OCI-LY7 (cell line): ENCODE results near the gene KRT13. TPM values are rescaled to one million over a fixed set of nuclear protein-coding genes. Genes with fewer than 3 reads are reported as not detected.
A peak's percentile ranks its signal among the peaks of the same experiment; 100 is the strongest.

Experiments
- BruUV-seq: library from RNA; stranded (reverse); fragments of 400-500 nt; replicated peaks from 2 replicates; lab custom pipeline; 2021; lab: Mats Ljungman, UMichigan
- CTCF ChIA-PET: fragments of 300-600 bp; sonication (Branson Sonifier 250); formaldehyde crosslinking; loops from one replicate; lab custom pipeline; 2022; ENCODE audit warnings: antibody characterized with exemption; ENCODE audit not compliant: unreplicated experiment; lab: Charles Lee
- POLR2A ChIA-PET: fragments of 300-600 bp; sonication (Branson Sonifier 250); formaldehyde crosslinking; loops from one replicate; lab custom pipeline; 2022; ENCODE audit warnings: antibody characterized with exemption; lab: Charles Lee
- DNase-seq: peaks from one replicate; pipeline ENCODE4 v3.0.0-alpha.2; 2015; ENCODE audit warnings: low spot score
- H2AFZ ChIP-seq: fragments of 200-600 bp; sonication (generic), shearing (Covaris generic); 2 replicates; pipeline ENCODE4 v1.6.1; 2014; ENCODE audit warnings: mild to moderate bottlenecking, antibody characterized with exemption, low read length, moderate library complexity
- H3K27ac ChIP-seq: fragments of 200-600 bp; sonication (generic); 2 replicates; pipeline ENCODE4 v1.5.1; 2014; ENCODE audit warnings: mixed run types, low read depth, mild to moderate bottlenecking, moderate library complexity, low read length, inconsistent platforms; ENCODE audit not compliant: poor library complexity, severe bottlenecking
- H3K36me3 ChIP-seq: fragments of 200-600 bp; sonication (generic); 2 replicates; pipeline ENCODE4 v1.6.1; 2014; ENCODE audit warnings: mild to moderate bottlenecking, antibody characterized with exemption, low read length, moderate library complexity, mixed read lengths; ENCODE audit not compliant: insufficient read depth
- H3K4me1 ChIP-seq: fragments of 200-600 bp; sonication (generic); 2 replicates; pipeline ENCODE4 v1.5.1; 2014; ENCODE audit warnings: mild to moderate bottlenecking, low read length; ENCODE audit not compliant: insufficient read depth, poor library complexity, severe bottlenecking
- H3K4me2 ChIP-seq: fragments of 200-600 bp; sonication (generic); 2 replicates; pipeline ENCODE4 v1.6.1; 2014; ENCODE audit warnings: mild to moderate bottlenecking, low read length
- H3K4me3 ChIP-seq: fragments of 200-600 bp; sonication (generic); 2 replicates; pipeline ENCODE4 v1.5.1; 2014; ENCODE audit warnings: mild to moderate bottlenecking, low read depth, low read length; ENCODE audit not compliant: poor library complexity, severe bottlenecking
- H3K79me2 ChIP-seq: fragments of 200-600 bp; sonication (generic); 2 replicates; pipeline ENCODE4 v1.6.1; 2016; ENCODE audit warnings: low read depth, mild to moderate bottlenecking, low read length, moderate library complexity, mixed read lengths; ENCODE audit not compliant: insufficient read depth
- H3K9me2 ChIP-seq: fragments of 200-600 bp; sonication (generic); 2 replicates; pipeline ENCODE4 v1.6.1; 2016; ENCODE audit warnings: mild to moderate bottlenecking, low read length, mixed read lengths; ENCODE audit not compliant: insufficient read depth
- H3K9me3 ChIP-seq: fragments of 200-600 bp; sonication (generic); 2 replicates; pipeline ENCODE4 v1.6.1; 2014; ENCODE audit warnings: mild to moderate bottlenecking, mixed run types, low read length, mixed read lengths
- H4K20me1 ChIP-seq: fragments of 200-600 bp; sonication (generic); 2 replicates; pipeline ENCODE4 v1.6.1; 2014; ENCODE audit warnings: mild to moderate bottlenecking, antibody characterized with exemption, low read length, moderate library complexity, mixed read lengths; ENCODE audit not compliant: insufficient read depth
- EZH2phosphoT487 ChIP-seq: fragments of 200-600 bp; sonication (generic); IDR thresholded peaks from 2 replicates; pipeline ENCODE4 v1.6.1; 2018; ENCODE audit warnings: low read depth, borderline replicate concordance, mild to moderate bottlenecking, mixed run types, antibody characterized with exemption, low read length, moderate library complexity, mixed read lengths
- intact Hi-C: fragments of 100-400 bp; cut with micrococcal nuclease; formaldehyde crosslinking; loops from one replicate; pipeline ENCODE4 v1.10.0; 2022; ENCODE audit not compliant: unreplicated experiment
- total RNA-seq, 2 experiments: library from RNA; depleted of rRNA in 1 of 2; stranded (reverse); fragments of >200 nt in 1 of 2; shearing (Covaris generic) in 1 of 2; gene quantifications; 2 replicates each; pipeline ENCODE4 v1.2.3, GENCODE V29; 2014 to 2022
- TF ChIP-seq, protein P1 (sequence below): fragments of 200-600 bp; sonication (generic); conservative IDR thresholded peaks from 2 replicates; pipeline ENCODE4 v1.5.1; 2014; ENCODE audit warnings: mild to moderate bottlenecking, antibody characterized with exemption, low read length, moderate library complexity, mixed read lengths

KRT13 gene
- total RNA-seq, 2 experiments from 2014 or later, result not detected

DNA sequence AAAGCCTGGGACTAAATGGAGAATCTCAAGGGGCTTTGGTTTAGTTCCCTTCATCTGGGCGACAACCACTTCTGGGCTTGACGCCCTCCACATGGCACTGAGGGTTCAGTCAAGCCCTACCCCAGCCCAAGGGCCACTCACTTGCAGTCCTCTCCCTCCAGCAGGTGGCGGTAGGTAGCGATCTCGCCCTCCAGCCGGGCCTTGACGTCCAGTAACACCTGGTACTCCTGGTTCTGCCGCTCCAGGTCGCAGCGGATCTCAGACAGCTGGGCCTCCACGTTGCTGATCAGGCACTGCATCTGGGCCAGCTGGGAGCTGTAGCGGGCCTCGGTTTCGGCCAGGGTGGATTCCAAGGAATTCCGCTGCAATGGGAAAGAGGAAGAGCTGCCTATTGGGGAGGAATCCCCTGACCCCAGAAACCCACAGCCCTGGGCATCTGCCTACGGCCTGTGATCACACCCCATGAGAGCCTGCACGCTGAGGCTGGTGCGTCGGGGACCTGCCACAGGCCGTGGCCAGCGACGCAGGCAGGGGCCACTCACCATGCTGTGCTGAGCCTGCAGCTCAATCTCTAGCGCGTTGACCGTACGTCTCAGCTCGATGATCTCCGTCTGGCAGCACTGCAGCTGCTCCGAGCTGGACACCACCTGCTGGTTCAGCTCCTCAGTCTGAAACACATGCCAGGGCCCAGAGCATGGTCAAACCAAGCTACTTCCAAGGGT is 18.4 kb downstream of the KRT13 start:
- no peak overlapping the region for H2AFZ ChIP-seq
- no peak overlapping the region for H3K4me3 ChIP-seq
- H3K4me2 ChIP-seq, result no peak overlapping the region
- no peaks in the 10 kb centered on the region for H3K4me1 ChIP-seq
- POLR2A ChIA-PET, result interaction anchor here (0.6 kb wide), 1 partner anchor 39 kb away, joined by 4 read pairs; no protein-coding TSS in a partner anchor
- H3K27ac ChIP-seq, result no peak overlapping the region
- no peaks in the 10 kb centered on the region for H3K79me2 ChIP-seq
- H3K9me2 ChIP-seq, result no peaks in the 10 kb centered on the region
- CTCF ChIA-PET, result no interaction called here
- TF ChIP-seq EZH2phosphoT487, result no peak
- TF ChIP-seq, protein P1, sequence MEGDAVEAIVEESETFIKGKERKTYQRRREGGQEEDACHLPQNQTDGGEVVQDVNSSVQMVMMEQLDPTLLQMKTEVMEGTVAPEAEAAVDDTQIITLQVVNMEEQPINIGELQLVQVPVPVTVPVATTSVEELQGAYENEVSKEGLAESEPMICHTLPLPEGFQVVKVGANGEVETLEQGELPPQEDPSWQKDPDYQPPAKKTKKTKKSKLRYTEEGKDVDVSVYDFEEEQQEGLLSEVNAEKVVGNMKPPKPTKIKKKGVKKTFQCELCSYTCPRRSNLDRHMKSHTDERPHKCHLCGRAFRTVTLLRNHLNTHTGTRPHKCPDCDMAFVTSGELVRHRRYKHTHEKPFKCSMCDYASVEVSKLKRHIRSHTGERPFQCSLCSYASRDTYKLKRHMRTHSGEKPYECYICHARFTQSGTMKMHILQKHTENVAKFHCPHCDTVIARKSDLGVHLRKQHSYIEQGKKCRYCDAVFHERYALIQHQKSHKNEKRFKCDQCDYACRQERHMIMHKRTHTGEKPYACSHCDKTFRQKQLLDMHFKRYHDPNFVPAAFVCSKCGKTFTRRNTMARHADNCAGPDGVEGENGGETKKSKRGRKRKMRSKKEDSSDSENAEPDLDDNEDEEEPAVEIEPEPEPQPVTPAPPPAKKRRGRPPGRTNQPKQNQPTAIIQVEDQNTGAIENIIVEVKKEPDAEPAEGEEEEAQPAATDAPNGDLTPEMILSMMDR, result peak; percentile 78
- DNase-seq, result peak; percentile 35
- no peaks in the 10 kb centered on the region for H4K20me1 ChIP-seq
- intact Hi-C loops, result loop anchor here (5.0 kb wide), 1 partner anchor 175 kb away; no protein-coding TSS in a partner anchor
- no peaks in the 10 kb centered on the region for H3K9me3 ChIP-seq
- H3K36me3 ChIP-seq, result no peaks in the 10 kb centered on the region
- BruUV-seq, result no TSS peak

DNA sequence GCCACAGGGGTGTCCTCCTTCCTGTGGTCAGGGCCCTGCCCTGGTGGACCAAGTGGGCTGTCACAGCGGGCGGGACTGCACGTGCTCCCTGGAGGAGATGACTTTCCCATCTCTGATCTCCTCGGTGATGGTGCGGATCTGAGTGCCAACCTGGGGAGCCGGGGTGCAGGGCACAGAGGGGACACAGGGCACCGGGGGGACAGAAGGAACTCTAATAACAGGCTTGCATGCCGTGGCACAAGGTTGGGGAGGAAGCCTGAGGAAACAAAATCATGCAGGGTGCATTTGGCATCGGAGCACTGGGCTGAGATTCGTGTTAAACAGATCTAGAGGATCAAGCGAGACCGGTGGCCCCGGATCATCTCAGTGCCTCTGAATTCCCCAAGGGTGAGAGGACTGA is 19.1 kb downstream of the KRT13 start:
- DNase-seq, result no peak
- BruUV-seq, result no TSS peak
- H4K20me1 ChIP-seq, result no peaks in the 10 kb centered on the region
- H3K9me2 ChIP-seq, result no peaks in the 10 kb centered on the region
- ChIA-PET POLR2A (no interaction called here), CTCF (no interaction called here)
- no peak overlapping the region for H2AFZ ChIP-seq
- H3K4me3 ChIP-seq, result no peak overlapping the region
- no peak overlapping the region for H3K27ac ChIP-seq
- H3K9me3 ChIP-seq, result no peaks in the 10 kb centered on the region
- intact Hi-C loops, result loop anchor here (5.0 kb wide), 1 partner anchor 176 kb away; no protein-coding TSS in a partner anchor
- H3K36me3 ChIP-seq, result no peaks in the 10 kb centered on the region
- no peaks in the 10 kb centered on the region for H3K4me1 ChIP-seq
- no peaks in the 10 kb centered on the region for H3K79me2 ChIP-seq
- no peak overlapping the region for H3K4me2 ChIP-seq
- TF ChIP-seq, protein P1, result no peak
- TF ChIP-seq EZH2phosphoT487, result no peak
